ENCODE results near the gene BCL11A. TPM values are rescaled to one million over a fixed set of nuclear protein-coding genes. Genes with fewer than 3 reads are reported as not detected.

Gene BCL11A
- polyA plus RNA-seq, 3 donors, result 14.4 to 16.1 (median 15.1) TPM

- DNase-seq, result no peak
Observed at GRCh38 chr2:60548845-60549237, 4.6 kb downstream of the BCL11A start.

DNA sequence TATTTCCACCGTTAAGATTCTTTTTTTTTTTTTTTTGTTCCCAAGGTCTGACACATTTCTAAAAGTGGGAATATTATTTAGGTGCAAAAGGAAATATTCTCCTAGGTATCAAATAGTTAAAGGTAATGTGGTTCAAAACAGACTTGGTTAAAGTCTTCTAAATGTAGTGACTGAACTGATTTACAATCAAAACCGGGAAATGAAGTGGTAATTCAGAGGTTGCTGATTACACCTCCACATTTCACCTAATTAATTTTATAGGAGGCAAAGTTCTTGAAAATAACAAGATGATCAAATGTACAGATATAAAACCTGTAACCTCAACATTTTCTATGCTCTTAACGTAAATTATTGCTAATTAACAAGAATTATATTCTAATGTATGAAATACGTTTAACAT lies 5.1 kb downstream of the BCL11A start:
- no peak for DNase-seq

DNA sequence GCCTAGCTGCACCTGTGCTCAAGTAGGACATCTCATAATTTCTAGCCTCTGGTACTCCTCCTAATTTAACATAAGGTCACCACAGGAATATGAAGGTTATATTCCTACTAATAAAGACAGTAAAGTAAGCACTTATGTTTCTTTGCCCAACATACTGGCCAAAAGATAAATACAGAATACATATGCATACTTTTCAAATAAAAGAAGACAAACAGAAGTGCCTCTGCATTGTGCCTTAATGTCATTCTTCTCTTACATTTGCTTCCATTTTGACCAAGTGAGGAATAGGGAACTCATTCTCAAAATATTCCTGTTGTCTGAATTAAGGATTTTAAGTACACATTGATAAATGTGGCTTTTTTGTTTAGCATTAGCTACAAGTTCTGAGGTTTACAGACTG lies 5.6 kb downstream of the BCL11A start:
- DNase-seq, result no peak

DNA sequence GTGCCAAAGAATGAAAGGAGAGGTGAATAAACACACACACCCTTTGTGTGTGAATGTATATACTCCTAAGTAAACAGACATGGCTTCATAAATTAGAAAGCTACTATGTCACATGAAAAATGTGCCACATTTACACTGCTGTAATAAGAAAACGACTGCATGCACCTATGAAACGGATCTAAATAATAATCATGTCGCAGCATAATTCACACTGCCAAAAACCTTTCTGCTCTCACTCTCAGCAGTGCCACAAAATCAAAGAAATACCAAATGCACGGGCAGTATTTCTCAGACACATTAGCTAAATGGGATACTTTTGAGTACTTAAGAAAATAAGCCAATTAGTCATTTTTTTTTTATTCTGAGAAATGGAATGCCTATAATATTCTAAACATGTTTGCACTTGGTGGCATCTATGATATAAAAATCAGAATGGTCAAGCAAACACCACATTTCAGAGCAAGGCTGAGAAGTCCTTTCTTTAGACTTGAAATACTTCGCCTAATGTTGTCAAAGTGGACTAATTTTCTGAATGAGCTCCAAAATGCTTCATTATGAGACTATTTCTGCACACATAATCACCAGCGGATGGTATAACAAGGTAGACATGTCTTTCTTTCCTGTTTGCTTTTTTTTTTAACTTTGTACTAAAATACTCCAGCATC lies 6.6 kb downstream of the BCL11A start:
- DNase-seq, result no peak

- DNase-seq, result no peak
Observed at GRCh38 chr2:60544954-60545560, 8.4 kb downstream of the BCL11A start.

DNA sequence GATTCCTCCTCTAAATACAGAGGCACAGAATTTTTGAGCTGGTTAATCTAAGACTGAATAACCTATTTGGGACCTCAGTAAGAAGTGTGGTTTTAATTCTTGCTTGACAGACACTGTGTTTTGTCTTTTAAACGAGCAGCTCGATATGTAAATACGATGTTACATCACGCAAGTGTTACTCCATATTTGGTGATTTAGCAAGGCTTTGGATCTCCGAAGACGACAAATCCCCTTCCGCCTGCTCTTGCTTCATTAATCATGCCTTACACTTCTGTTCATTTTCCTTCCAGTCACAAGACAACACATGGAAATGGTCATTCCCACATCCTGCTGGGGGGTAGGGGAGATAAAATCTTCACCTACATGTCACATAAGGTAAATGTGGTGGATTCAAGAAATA lies 9.4 kb downstream of the BCL11A start:
- DNase-seq, result no peak

- no peak for DNase-seq
Observed at GRCh38 chr2:60541056-60541651, 12.3 kb downstream of the BCL11A start.

DNA sequence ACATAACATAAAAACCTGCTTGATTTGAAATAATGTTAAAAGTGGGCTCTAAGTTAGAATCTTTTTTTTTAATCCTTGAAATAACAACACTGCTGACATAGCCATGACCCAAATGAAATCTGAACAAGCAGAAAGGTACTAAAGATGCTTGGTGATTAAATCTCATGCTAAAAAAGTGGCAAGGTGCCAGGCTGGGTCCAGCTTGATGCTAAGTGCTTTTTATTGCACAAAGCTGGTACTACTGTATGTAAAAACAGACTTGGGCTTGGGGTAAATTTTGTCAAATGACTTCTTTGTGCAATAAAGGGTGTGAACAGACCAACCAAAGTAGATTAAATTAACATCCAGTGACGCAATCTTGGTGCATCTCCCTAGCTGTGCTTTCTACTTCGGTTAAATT lies 13.4 kb downstream of the BCL11A start:
- no peak for DNase-seq

GRCh38 chr2:60539140-60539539 lies 14.3 kb downstream of the BCL11A start:
- no peak for DNase-seq

- no peak for DNase-seq
Observed at GRCh38 chr2:60538101-60538500, 15.4 kb downstream of the BCL11A start.

DNA sequence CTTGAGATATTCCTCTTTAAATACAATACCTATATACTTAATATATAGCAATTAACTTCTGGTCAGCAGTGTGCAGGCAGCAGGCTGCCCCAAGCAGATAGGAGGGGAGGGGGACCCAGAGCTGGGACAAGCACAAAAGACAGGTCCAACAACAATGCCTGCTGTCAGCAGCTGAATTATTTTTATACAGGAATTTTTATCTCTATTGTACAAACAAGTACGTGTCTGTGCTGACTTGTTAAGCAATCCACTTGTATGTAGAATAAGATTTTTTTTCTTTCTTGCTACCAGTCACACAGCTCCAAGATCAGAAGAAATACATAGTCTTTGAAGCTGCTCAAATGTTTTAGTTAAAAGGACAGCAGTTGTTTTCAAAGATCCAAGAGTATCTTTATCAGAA lies 16.7 kb downstream of the BCL11A start:
- no peak for DNase-seq

DNA sequence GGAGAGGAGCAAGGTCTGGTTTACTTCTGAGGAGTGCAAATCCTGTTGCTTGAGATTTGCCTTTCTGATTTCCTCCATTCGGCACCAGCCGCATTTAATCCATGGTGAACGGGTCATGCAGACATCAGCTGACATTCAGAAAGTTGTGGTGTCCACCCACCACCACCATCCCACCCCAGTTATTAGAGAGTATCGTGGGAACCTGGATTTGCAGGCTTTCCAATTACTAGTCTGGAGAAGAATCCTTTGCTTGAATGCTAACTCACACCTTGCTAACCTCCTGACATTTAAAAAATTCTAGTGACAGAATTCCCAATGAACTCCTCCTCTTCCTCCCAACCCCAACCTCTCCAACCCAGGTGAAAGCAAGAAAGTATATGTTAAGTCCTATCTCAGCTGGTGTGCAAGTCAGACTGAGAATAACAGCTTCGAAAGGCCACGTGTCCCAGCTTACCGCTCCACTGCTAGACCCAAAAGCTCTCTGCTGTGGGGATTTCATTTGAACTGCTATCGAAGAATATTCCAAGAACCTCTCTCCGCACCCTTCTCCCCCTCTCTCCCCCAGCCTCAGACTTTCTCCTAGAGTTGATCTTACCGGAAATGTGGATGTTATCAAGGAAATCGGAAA lies 17.7 kb downstream of the BCL11A start:
- DNase-seq, result no peak

- no peak for DNase-seq
Observed at GRCh38 chr2:60534892-60535684, 18.4 kb downstream of the BCL11A start.

- DNase-seq, result no peak
Observed at GRCh38 chr2:60534052-60534685, 19.3 kb downstream of the BCL11A start.

DNA sequence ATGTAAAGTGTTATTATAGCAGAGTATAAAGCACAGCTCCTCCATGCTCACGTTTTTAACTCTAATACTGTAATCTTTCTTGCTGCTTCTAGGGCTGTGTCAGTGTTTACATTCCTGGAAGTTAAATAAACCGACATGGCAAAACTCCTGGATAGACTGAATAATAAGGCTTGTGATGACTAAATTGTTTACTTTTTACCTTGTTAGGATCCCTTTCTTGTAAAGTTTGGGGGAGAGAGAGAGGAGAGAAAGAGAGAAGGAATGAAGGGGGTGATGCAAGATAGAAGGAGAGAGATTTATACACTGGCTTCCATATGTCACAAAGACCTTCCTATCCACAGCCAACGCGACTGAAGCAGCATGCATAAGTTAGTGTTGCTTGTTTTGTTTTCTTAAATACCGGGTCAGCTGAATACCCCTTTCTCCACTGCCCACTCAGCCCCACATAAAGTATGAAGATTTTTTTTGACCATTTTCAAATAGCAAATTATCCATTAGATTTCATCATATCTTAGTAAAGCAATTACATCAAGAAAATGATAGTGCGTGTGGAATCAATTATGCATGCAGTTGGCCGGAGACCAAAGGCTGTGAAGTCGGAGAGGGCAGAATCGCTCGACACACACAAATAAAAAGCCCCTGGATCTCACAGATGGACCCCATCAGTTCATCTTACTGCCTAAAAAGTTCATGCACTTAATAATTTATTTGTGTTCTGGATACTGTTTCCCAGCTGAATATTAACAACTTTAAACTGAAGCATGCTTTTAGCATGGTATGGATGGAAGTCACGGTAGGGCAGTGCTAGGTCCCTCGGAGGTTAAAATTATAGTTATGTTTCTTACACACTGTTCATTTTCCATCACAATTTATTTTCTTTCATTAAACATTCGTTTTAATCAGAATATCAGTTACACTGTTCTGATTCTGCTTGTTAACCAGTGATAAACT lies 20.1 kb downstream of the BCL11A start:
- no peak for DNase-seq

GRCh38 chr2:60532421-60532820 lies 21.0 kb downstream of the BCL11A start:
- DNase-seq, result no peak

- no peak for DNase-seq
Observed at GRCh38 chr2:60531701-60532133, 21.7 kb downstream of the BCL11A start.

DNA sequence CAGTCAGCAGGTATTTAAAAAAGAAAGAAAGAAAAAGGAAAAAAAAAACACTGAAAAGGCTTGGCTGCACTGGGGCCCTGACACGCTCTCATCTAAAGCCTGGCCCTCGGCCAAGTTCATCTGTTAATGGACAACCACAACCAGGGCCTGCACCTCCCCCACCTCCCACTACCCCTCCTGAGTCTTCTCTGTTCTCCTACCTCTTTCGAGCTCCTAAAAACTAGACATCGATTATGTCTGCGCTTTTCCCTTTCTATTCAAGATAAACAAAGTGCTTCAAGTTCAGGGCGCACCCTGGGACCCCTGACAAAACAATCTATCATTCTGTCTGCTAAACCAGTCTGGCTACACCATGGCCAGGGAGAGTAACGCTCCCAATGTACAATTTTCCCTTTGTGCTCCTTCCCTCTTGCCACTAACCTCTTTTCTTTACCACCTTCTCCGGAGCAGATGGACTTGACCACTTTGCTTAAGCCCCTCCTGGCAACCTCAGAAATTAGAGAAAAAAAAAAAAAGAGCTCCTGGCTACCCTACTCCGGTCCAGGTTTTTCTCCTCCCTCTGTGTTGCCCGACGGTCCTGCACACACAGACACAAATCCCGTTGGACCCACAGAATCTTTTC lies 22.7 kb downstream of the BCL11A start:
- DNase-seq, result peak; percentile 85

DNA sequence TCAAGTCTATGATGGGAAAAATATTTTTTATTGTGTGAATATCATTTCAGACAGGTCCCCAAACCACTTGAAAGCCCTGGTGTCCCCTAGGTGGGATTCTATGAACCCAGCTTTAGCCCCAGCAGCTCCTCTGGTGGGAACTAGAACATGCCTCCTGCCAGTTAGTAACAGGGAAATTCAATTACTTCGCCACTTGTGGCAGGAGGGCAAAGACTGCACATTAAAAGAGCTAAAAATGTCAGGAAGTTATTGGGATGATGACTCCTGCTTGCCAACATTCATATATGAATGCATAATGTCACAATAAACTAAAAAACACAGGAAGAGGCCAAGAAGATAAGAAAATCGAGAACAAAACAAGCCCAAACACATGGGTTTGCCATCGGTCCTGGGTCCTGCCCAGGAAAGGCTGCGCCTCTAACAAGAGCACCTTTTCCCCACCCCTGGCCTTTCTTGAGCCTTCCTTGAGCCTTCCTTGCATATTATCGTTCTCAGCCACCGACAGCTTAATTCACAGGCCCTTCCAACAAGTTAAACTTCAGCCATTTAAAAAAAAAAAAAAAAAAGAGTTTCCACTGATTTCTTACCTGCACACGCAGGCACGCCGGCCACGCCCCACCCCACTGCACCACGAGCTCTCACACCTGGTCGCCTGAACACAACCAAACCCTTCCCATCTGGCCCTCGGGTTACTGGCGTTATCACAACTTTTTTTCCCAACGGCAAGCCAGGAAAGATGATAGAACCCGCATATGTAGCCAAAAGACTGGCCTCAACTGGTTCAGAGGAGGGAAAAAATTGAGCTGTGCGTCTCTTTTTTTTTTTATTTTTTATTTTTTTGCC lies 23.4 kb downstream of the BCL11A start:
- no peak for DNase-seq

Data from renal pelvis (tissue), 4 donors.